HG03565 (cell line): ENCODE measurements around the gene NALCN.
A peak's percentile ranks its signal among the peaks of the same experiment; 100 is the strongest.

Experiments used
- ATAC-seq: cut with Tn5 transposase; IDR thresholded peaks from one replicate; pipeline ENCODE4 v1.9.1; 2021; ENCODE audit warnings: mild to moderate bottlenecking, moderate library complexity; ENCODE audit not compliant: unreplicated experiment

Gene NALCN

DNA sequence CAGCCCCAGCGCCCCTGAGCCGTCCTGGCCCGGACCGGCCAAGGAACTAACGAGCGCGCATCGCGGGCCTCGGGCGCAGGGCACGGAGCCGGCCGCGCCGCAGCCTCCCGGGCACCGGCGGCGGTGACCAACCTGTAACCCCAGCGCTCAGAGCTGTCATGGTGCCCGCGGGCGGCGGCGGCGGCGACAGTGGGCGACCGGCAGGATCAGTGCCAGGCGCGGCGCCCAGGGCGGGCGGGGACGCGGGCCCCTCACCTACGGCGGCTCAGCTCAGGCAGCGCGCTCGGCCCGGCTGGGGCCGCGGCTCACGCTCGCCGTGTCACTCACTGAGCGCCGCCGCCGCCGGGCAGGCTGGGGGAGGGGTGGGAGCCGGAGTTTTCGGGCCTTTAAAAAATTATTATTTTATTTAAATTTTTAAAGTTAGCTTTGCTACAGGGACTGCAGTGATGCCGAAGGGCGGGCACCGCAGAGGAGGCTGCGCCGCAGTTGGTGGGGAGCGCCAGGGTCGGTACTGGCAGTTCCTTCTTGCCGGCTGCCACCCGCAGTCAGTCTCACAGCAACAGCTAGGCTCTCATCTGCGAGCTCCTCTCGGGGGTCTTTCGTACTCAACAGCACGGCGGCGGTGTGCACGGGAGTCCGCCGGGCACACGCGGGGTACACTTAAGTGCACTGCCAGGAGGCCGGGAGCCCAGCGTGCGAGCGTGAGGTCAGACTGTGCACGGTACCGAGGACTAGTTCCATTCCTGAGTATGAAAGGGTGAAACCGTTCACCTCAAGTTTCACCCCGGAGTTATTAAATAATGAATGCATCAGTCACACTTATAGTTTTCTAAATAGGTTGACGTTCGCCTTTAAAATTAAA is at the start of gene NALCN:
Gene NALCN (minus strand): TSS at position 328 of the 862 bp plus-strand sequence. CDS start 17,382 bp downstream, outside the sequence.
- no peak for ATAC-seq

DNA sequence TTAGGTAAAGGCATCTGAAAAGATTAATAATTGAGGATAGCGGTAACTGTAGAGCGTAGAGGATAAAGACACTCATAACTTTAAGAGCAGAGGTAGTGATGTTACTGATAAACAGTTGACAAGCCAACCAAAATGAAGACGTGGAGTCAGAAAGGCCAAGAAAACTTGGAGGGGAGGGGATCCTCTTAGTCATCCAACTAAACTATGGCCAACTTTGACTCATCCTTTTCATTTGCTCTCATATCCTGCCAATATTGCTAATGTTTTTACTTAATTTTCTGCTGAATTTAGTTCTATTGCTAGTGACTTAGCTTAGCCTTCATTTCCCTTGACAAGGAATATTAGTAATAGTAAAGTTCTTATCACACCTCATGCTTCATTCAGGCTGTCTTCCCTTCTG is 49.6 kb upstream of the NALCN start:
- no peak for ATAC-seq

DNA sequence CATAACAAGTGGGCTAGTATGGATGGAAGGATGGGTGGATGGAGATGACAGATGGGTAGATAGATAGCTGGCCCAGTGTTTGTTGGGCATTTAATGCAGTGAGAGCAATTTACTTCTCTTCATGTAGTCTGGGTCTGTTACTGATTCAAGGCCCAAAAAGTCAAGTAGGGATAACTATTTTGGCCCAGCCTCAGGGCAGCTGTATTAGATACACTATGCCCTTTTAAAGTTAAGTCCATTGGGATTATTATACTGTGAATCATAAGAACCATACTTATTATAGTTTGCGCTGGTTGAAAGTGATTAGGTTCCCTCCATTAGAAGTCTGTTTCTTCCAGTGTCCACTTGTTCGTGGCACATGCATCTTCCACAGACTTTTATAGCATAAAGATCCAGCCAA is 40.9 kb upstream of the NALCN start:
- no peak for ATAC-seq

DNA sequence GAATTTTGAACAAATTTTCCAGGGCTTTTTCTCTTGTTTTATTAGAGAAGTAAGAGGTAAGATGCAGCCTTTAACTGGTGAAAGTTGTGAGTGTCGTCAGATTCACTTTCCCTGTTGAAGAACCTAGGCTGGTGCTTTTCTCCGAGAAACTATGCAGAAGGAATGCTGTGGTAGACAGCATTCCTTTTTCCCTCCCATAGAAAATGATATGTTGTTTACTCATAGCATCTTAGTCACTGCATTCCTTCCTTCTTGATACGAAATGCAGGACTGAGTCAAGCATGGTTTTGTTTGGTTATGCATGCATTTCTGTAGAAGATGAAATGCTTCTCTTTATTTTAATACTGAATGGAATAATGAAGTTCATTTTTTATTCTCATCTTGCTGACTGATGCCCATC is 39.6 kb upstream of the NALCN start:
- ATAC-seq: no peak

GRCh38 chr13:101454767-101455166 is 38.5 kb upstream of the NALCN start:
- no peak for ATAC-seq

- no peak for ATAC-seq
These were observed 37.5 kb upstream of the NALCN start for GRCh38 chr13:101453784-101454201.

GRCh38 chr13:101452519-101453485 is 36.5 kb upstream of the NALCN start, which contains the start of gene ITGBL1:
Gene ITGBL1, plus strand, starts transcription at chr13:101452675. Its CDS starts 159 bp downstream, at chr13:101452834.
- peak; percentile 94 for ATAC-seq

GRCh38 chr13:101451641-101452040 is 35.3 kb upstream of the NALCN start:
- no peak for ATAC-seq

DNA sequence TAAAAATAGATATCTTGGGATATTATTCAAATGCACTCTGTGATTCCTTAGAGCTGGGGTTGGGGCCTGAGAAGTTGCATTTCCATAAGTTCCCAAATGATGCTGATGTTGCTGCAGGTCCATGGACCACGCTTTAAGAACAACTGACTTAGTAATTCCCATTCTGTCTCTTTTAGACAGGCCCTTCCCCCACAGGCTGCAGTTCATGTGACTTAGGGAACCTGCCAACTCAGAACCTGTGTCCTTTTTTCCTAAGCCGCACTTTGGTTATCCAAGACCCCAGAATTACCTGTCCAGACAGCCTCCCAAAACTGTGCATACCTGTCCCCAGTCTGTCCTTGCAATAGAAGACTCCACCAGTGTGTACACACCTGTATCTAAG is 34.4 kb upstream of the NALCN start:
- ATAC-seq: no peak

DNA sequence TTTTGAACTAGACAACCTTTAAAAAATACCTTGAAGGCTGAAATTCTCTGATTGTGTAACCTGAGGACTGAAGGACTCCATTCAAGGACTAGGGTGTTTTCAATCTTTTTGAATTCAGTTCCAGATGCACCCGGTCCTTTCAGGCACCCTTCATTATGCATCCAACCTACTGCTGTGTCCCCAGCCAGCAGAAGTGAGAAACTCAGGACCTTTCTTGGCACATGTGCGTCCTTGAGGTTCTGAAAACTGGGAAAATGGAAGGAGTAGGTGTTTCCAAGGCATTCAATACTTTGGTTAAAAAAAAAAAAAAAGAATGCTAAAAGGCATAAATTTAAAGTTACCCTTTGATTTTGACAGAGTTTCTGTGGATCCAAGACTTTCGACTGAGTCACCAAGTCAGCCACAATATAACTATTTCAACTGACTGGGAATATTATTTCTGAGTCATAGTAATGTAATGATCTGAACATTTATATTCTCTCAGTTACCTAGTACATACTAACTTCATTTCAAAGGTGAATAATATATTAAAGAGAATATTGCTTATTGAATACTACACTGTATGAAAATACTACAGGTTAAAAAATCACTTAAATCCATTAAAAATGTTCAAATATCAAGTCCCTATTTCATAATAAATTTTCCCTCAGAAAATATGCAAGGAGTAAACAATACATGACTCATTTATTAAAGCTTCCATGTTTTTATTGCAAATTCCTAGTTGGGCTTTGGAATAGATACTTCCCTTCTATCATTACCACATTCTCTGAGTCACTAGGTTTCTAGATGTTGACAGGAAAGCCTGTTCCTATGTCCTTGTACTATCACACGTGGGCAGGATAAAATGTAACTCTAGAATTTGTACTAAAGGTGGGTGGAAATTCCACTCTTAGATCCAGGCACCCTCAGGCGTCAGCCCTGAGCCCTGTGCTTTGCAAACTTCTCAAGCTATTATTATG is 33.8 kb upstream of the NALCN start:
- ATAC-seq: no peak

GRCh38 chr13:101447852-101448251 is 31.5 kb upstream of the NALCN start:
- ATAC-seq: no peak

DNA sequence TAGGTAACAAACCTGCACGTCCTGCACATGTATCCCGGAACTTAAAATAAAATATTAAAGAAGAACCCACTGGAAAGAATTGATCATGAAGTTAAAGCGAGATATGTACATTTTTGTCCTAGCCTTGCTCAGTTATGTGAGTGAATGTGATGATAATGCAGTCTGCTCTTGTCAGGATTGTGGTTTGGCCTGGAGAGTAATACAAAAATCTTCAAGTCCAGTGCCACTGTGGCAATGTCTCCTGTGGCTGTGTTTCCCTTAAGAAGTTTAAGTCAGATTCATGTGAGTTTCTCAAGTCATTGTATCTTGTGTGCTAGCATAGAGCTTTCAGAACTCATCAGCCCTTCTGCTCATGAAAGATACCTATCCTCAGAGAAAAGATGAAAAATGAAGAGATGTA is 18.2 kb upstream of the NALCN start:
- ATAC-seq: no peak

- ATAC-seq: no peak
These were observed 17.6 kb upstream of the NALCN start for GRCh38 chr13:101433895-101434294.

DNA sequence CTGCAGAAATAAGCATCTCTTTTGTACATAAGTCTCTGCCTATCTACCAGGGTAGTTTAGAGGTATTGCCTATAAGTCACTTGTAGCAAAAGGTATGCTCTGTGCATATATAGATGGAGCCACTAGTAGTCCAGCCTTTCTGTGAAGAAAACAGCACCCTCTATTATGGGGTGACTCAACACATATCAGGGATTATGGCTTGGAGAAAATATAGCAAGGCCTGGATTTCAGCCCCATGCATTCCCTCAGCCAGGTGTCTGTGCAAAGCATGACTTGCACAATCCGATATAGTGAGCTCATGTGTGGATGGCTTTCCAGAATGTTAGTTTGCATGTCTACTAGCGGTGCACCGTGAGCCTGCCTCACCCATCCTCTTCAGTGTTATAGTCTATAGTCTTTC is 13.4 kb upstream of the NALCN start:
- no peak for ATAC-seq

DNA sequence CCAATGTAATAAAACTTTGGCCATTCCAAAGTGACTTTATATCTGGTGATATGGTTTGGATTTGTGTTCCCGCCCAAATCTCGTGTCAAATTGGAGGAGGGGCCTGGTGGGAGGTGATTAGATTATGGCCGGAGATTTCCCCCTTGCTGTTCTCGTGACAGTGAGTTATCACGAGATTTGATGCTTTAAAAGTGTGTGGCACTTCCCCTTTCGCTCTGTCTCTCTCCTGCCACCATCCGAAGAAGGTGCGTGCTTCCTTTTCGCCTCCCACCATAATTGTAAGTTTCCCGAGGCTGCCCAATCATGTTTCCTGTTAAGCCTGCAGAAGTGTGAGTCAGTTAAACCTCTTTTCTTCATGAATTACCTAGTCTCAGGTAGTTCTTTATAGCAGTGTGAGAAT is 9.3 kb upstream of the NALCN start:
- no peak for ATAC-seq

- no peak for ATAC-seq
These were observed 8.8 kb upstream of the NALCN start for GRCh38 chr13:101425156-101425471.

DNA sequence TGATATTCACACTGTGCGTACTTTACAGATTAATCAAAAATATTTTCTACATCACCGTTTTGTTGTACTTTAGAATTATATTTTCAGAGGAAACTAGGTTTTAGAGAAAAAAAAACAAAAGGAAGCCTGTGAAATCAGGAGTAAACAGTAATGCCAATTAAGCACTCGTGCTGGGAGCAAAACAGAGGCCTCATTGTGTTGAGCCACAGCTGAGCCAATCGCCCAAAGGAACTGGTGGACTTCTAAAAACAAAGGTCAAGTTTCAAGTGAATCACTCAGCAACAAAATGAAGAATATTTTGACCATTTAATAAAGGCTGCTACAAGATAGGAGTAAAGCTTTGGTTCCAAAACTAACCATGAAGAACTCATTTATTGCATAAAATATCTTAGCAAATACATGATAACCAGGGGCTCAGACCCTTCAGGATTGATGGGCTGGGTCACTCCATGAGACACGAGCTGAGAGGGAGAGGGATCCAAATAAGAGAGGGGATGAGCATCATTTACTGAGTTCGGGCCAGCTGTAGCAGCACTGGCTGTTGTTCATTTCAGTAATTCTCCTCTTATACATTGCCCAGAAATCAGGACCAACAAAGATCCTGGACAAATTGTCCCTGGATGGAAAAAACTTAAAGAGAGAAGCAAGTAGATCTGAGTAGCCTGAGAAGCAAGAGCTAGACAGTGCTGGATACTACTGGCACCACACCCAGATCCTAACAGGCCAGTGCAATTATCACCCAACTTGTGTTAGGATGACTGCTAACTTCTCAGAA is 8.3 kb upstream of the NALCN start:
- no peak for ATAC-seq

DNA sequence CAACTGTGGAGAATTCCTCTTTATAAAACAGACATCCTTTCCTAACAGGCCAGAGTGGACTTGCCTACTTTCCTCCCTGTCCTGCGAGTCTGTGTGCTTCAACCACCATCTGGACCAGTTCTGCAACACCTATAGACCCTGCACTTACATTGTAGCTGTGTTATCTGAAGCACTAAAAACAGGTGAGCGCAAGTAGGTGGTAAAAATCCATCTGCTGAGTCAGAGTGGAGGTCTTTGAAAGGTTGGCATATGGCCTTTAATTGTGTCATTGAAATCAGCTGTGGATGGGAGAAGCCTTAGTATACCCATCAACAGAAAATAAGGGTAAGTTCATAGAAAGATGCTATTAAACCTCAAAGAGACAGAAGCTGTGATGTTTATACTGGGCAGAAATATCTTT is 7.6 kb upstream of the NALCN start:
- ATAC-seq: no peak

GRCh38 chr13:101417501-101417900 is 1.2 kb upstream of the NALCN start:
- no peak for ATAC-seq

DNA sequence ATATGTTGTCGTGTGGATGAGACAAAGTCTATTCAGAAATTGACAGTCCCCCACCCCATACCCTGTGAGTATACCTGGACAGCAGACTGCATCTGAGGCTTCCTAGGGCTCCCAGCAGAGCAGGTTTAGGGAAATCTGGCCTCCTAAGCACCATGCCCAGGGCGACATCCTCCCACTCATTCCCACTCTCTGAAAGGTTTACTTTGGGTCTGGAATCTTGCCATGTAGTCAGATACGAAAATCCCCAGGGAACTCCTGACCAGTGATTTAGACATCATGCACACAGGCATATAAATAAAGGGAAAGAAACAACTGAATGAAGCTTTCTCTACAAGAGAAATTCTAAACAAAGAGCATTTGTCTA is 717 bp upstream of the NALCN start:
- no peak for ATAC-seq
